ENCODE measurements around the gene RNU6-1.

The RNU6-1 gene

DNA sequence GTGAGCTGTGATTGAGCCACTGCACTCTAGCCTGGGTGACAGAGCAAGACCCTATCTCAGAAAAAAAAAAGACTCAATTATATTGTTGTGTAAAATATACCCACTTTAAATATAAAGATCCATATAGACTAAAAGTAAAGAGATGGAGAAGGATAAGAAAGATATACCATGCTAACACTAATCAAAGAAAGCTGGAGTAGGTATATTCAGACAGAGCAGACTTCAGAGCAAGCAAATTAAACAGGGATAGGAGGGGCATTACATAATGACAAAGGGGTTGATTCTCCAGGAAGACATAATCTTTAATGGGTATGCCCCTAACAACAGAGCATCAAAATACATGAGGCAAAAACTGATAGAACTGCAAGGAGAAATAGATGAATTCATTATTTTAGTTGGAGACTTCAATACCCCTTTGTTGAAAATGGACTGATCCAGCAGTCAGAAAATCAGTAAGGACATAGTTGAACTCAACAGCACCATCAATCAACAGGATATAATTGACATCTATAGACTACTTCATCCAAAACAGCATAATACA is 31.1 kb upstream of the RNU6-1 start:
- Mint-ChIP-seq H3K27me3 (peaks cover 19 to 70% of the 10 kb centered on the region in 2 donors), H3K36me3 (ENCODE audit: insufficient read depth) (no peaks in the 10 kb centered on the region), H3K27ac (no peak overlapping the region), H3K4me3 (no peak overlapping the region), H3K4me1 (ENCODE audit: low read depth in 2 of 2) (no peaks in the 10 kb centered on the region), H3K9me3 (no peaks in the 10 kb centered on the region)
- DNase-seq (no peak), ATAC-seq (replicated peaks) (no peak)

DNA sequence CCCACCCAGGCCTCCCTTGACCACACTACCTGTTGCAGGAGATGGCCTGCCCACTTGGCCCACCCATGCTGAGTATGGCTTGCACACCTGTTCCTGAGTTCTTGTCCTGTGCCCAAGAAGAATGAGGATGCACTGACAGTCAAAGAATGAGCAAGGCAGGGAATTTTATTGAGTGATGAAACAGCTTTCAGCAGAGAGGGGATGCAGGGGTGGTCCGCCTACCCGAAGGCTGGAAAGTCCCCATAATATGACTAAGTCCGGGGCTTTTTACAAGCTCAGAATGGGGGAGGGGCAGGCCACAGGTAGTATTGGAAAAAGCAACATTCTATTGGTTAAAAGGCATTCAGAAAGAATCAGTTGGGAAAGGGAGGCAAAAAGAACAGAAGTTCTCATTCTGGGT is 29.9 kb upstream of the RNU6-1 start:
- Mint-ChIP-seq H3K4me1 (ENCODE audit: low read depth in 2 of 2) (no peaks in the 10 kb centered on the region), H3K27ac (no peak overlapping the region), H3K4me3 (no peak overlapping the region), H3K9me3 (no peaks in the 10 kb centered on the region), H3K27me3 (peaks cover 24 to 76% of the 10 kb centered on the region in 2 donors), H3K36me3 (ENCODE audit: insufficient read depth) (no peaks in the 10 kb centered on the region)
- DNase-seq (no peak), ATAC-seq (replicated peaks) (no peak)

DNA sequence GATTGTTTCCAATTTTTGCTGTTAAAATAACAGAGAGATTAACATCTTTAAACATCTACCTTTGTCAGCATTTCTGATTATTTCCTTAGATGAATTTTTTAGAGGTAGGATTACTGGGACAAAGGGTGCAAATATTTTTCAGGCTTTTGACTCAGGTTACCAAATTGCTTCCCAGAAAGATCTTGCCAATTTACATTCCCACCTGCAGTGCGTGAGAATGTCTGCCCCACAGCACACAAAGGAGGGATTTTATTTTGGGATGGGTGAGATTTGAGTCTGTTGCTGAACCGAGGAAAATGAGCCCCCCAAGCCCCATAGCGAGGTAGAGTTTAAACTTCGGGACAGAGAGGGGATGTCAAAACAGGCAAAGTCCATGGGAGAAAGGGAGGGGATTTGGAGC is 25.9 kb upstream of the RNU6-1 start:
- Mint-ChIP-seq H3K27ac (no peak overlapping the region), H3K4me1 (ENCODE audit: low read depth in 2 of 2) (peaks cover 4 to 5% of the 10 kb centered on the region in 2 donors), H3K27me3 (peaks cover 35 to 65% of the 10 kb centered on the region in 2 donors), H3K4me3 (no peak overlapping the region), H3K9me3 (no peaks in the 10 kb centered on the region), H3K36me3 (ENCODE audit: insufficient read depth) (peaks cover 6% of the 10 kb centered on the region)
- DNase-seq (no peak), ATAC-seq (replicated peaks) (no peak)

GRCh38 chr15:67865331-67865730 is 25.5 kb upstream of the RNU6-1 start:
- ATAC-seq (replicated peaks) (no peak), DNase-seq (no peak)
- peaks cover 35 to 62% of the 10 kb centered on the region in 2 donors for H3K27me3 Mint-ChIP-seq
- no peak overlapping the region for H3K4me3 Mint-ChIP-seq
- H3K27ac Mint-ChIP-seq: no peak overlapping the region
- H3K36me3 Mint-ChIP-seq (ENCODE audit: insufficient read depth): peaks cover 6% of the 10 kb centered on the region
- H3K4me1 Mint-ChIP-seq (ENCODE audit: low read depth in 2 of 2): peaks cover 4 to 5% of the 10 kb centered on the region in 2 donors
- no peaks in the 10 kb centered on the region for H3K9me3 Mint-ChIP-seq

- no peaks in the 10 kb centered on the region for H3K9me3 Mint-ChIP-seq
- DNase-seq (peak; percentile 53 to 65 (median 57)), ATAC-seq (replicated peaks) (peak; percentile 100)
- peaks cover 4 to 5% of the 10 kb centered on the region in 2 donors for H3K4me1 Mint-ChIP-seq (ENCODE audit: low read depth in 2 of 2)
- peak overlapping the region; percentile 53 to 62 for H3K4me3 Mint-ChIP-seq
- peaks cover 25 to 55% of the 10 kb centered on the region in 2 donors for H3K27me3 Mint-ChIP-seq
- peaks cover 6% of the 10 kb centered on the region for H3K36me3 Mint-ChIP-seq (ENCODE audit: insufficient read depth)
- H3K27ac Mint-ChIP-seq: no peak overlapping the region
Measured at GRCh38 chr15:67863442-67863987, 23.7 kb upstream of the RNU6-1 start.

GRCh38 chr15:67862750-67863441 is 23.1 kb upstream of the RNU6-1 start:
- ATAC-seq (replicated peaks) (no peak), DNase-seq (no peak)
- Mint-ChIP-seq H3K27me3 (peaks cover 25 to 54% of the 10 kb centered on the region in 2 donors), H3K4me1 (ENCODE audit: low read depth in 2 of 2) (peaks cover 4 to 5% of the 10 kb centered on the region in 2 donors), H3K36me3 (ENCODE audit: insufficient read depth) (peaks cover 6% of the 10 kb centered on the region), H3K4me3 (peak overlapping the region in 1 of 2 donors; percentile 62), H3K9me3 (no peaks in the 10 kb centered on the region), H3K27ac (no peak overlapping the region)

DNA sequence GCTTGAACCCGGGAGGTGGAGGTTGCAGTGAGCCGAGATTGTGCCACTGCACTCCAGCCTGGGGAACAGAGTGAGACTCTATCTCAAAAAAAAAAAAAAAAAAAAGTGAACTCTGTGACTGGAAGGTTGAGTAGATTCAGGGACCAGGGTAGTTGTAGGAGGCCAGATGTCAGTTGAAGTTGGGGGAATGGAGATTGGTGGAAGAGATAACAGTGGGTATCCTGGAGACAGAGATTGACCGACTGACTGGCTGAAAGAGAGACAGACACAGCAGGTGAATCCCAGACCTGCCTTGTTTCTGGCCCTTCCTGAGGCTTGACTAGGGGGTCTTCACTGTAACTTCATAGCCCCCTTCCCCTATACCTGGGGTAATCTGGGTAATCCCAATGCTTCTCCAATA is 22.1 kb upstream of the RNU6-1 start:
- peaks cover 6% of the 10 kb centered on the region for H3K36me3 Mint-ChIP-seq (ENCODE audit: insufficient read depth)
- H3K27ac Mint-ChIP-seq: no peak overlapping the region
- no peaks in the 10 kb centered on the region for H3K9me3 Mint-ChIP-seq
- H3K4me1 Mint-ChIP-seq (ENCODE audit: low read depth in 2 of 2): peaks cover 4 to 5% of the 10 kb centered on the region in 2 donors
- DNase-seq: no peak
- H3K4me3 Mint-ChIP-seq: no peak overlapping the region
- peaks cover 25 to 54% of the 10 kb centered on the region in 2 donors for H3K27me3 Mint-ChIP-seq
- no peak for ATAC-seq (replicated peaks)

DNA sequence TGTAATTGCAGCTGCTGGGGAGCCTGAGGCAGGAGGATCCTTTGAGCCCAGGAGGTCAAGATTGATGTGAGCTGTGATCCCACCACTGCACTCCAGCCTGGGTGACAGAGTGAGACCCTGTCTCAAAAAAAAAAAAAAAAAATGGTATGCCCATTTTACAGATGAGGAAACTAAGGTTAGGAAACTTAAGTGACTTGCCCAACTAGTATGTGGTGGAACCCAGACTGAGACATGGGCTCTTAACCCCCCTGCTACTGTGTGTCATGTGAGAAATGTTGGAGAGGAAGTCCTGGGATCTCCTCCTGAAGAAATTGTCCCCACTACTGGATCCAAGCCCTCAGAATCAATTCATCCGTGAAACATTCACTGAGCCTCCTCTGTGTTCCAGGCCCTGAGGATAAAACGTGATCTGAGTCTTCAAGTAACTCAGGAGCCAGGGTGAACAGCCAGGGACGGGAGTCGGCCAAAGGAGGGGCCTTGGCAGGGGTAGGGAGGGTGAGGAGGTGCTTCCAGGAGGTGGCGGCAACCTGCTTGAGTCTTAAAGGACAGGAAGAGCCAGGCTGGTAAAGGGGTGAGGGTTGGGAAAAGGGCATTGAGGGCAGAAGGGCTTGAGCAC is 19.6 kb upstream of the RNU6-1 start:
- Mint-ChIP-seq H3K9me3 (no peaks in the 10 kb centered on the region), H3K4me3 (no peak overlapping the region), H3K36me3 (ENCODE audit: insufficient read depth) (peaks cover 6% of the 10 kb centered on the region), H3K27ac (no peak overlapping the region), H3K27me3 (peaks cover 14 to 36% of the 10 kb centered on the region in 2 donors), H3K4me1 (ENCODE audit: low read depth in 2 of 2) (peaks cover 4 to 5% of the 10 kb centered on the region in 2 donors)
- DNase-seq (no peak), ATAC-seq (replicated peaks) (no peak)

GRCh38 chr15:67857220-67857619 is 17.4 kb upstream of the RNU6-1 start:
- Mint-ChIP-seq H3K4me3 (no peak overlapping the region), H3K36me3 (ENCODE audit: insufficient read depth) (peaks cover 3% of the 10 kb centered on the region), H3K4me1 (ENCODE audit: low read depth in 2 of 2) (no peaks in the 10 kb centered on the region), H3K27ac (no peak overlapping the region), H3K9me3 (no peaks in the 10 kb centered on the region), H3K27me3 (peaks cover 15 to 34% of the 10 kb centered on the region in 2 donors)
- no peak for DNase-seq
- ATAC-seq (replicated peaks): no peak

DNA sequence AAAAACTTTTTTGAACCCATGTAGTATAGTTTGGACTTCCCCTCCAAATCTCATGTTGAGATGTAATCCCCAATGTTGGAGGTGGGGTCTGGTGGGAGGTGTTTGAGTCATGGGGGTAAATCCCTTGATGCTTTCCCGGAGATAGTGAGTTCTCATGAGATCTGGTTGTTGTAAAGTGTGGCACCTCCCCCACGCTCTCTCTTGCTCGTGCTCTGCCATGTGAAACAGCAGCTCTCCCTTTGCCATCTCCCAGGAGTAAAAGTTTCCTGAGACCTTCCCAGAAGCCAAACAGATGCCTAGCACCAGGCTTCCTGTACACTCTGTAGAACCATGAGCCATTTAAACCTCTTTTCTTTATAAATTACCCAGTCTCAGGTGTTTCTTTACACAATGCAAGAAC is 16.0 kb upstream of the RNU6-1 start:
- Mint-ChIP-seq H3K27ac (no peak overlapping the region), H3K9me3 (no peaks in the 10 kb centered on the region), H3K4me3 (no peak overlapping the region), H3K27me3 (peaks cover 8 to 37% of the 10 kb centered on the region in 2 donors), H3K36me3 (ENCODE audit: insufficient read depth) (no peaks in the 10 kb centered on the region), H3K4me1 (ENCODE audit: low read depth in 2 of 2) (no peaks in the 10 kb centered on the region)
- ATAC-seq (replicated peaks): no peak
- DNase-seq: no peak

DNA sequence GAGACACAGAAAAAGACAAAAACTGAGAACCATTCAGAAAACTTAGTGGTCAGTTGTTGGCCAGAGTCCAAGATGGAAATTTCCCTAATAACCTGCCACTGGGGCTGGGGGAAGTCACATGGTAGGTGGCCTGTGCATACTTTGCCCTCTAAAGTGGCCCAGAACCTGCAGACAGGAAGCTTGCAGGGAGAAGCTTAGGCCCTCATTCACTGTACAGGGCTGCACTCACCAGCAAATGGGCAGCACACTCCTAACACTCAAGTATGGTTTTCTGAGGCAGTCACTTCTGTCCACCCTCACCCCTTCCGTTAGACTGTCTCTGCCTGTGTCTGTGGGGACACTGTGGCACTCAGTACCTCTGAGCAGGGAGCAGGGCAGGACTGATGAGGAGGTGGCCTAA is 14.5 kb upstream of the RNU6-1 start:
- H3K4me1 Mint-ChIP-seq (ENCODE audit: low read depth in 2 of 2): no peaks in the 10 kb centered on the region
- DNase-seq (no peak), ATAC-seq (replicated peaks) (no peak)
- peaks cover 21 to 38% of the 10 kb centered on the region in 2 donors for H3K27me3 Mint-ChIP-seq
- H3K9me3 Mint-ChIP-seq: no peaks in the 10 kb centered on the region
- no peaks in the 10 kb centered on the region for H3K36me3 Mint-ChIP-seq (ENCODE audit: insufficient read depth)
- no peak overlapping the region for H3K4me3 Mint-ChIP-seq
- no peak overlapping the region for H3K27ac Mint-ChIP-seq

DNA sequence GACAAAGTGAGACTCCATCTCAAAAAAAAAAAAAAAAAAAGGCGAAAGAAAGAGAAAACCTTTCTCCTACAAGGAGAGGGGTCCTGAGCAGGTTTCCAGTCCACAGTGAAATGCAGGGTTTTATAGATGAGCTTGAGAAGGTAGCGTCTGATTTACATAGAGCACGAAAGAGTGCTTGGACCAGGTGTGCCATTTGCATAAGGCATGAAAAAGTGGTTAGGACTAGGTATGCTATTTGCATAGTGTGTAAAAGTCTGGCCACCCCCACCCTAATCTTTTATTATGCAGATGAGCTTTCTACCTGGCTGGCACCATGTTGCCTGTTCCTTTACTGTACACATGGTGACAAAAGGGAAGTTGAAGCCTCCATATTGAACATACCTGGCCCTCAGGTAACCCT is 13.6 kb upstream of the RNU6-1 start:
- Mint-ChIP-seq H3K9me3 (no peaks in the 10 kb centered on the region), H3K27me3 (peaks cover 21 to 36% of the 10 kb centered on the region in 2 donors), H3K27ac (no peak overlapping the region), H3K4me1 (ENCODE audit: low read depth in 2 of 2) (no peaks in the 10 kb centered on the region), H3K36me3 (ENCODE audit: insufficient read depth) (no peaks in the 10 kb centered on the region), H3K4me3 (no peak overlapping the region)
- ATAC-seq (replicated peaks): no peak
- no peak for DNase-seq

DNA sequence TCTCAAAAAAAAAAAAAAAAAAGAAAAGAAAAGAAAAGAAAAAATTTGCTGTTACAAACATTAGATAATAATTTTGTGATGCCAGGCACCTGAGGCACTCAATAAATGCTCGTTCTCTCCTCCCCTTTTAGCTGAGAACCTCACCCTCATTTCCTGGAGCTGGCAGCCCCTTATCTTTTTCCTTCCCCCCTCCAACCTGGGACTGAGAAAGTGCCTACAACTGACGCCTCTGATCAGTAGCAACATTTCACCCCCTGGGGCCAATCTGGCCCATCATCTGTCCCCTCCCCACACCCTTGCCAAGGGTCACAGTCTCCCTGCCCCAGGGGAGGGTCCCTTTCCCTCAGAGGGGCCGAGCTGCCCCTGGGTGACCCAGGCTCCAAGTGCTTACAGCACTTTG is 12.6 kb upstream of the RNU6-1 start:
- peaks cover 21 to 45% of the 10 kb centered on the region in 2 donors for H3K27me3 Mint-ChIP-seq

More for the DNA sequence above, 12.6 kb upstream of the RNU6-1 start:
- Mint-ChIP-seq H3K4me3 (no peak overlapping the region), H3K36me3 (ENCODE audit: insufficient read depth) (no peaks in the 10 kb centered on the region), H3K9me3 (no peaks in the 10 kb centered on the region), H3K27ac (no peak overlapping the region), H3K4me1 (ENCODE audit: low read depth in 2 of 2) (no peaks in the 10 kb centered on the region)
- no peak for ATAC-seq (replicated peaks)
- no peak for DNase-seq
